HAP-1 (cell line): ENCODE results near the gene CACNA1C.

ENCODE experiments used
- DNase-seq, 2 experiments: peaks; one replicate each; pipeline ENCODE4 v3.0.0-alpha.2; 2016 to 2020; ENCODE audit warnings: low spot score in 2 of 2
- H3K27me3 ChIP-seq: fragments of 250-450 bp; sonication (Bioruptor Pico); 2 replicates; pipeline ENCODE4 v1.5.1; 2020; ENCODE audit warnings: low read depth, mild to moderate bottlenecking, moderate library complexity
- H3K36me3 ChIP-seq: fragments of 250-450 bp; sonication (Bioruptor Pico); replicated peaks from 2 replicates; pipeline ENCODE4 v1.5.1; 2020; ENCODE audit warnings: mild to moderate bottlenecking
- H3K4me1 ChIP-seq: fragments of 250-450 bp; sonication (Bioruptor Pico); 2 replicates; pipeline ENCODE4 v1.5.1; 2020; ENCODE audit warnings: mild to moderate bottlenecking
- H3K4me3 ChIP-seq: fragments of 250-450 bp; sonication (Bioruptor Pico); 2 replicates; pipeline ENCODE4 v1.5.1; 2020; ENCODE audit warnings: mild to moderate bottlenecking, moderate library complexity
- H3K9me3 ChIP-seq: fragments of 250-450 bp; sonication (Bioruptor Pico); 2 replicates; pipeline ENCODE4 v1.5.1; 2020; ENCODE audit warnings: mild to moderate bottlenecking, moderate library complexity
- in situ Hi-C: fragments of 300-500 bp; cut with MboI; formaldehyde crosslinking; loops from 3 replicates; pipeline ENCODE4 v1.14.3; 2020; ENCODE audit warnings: low sequenced_read_pairs, inconsistent platforms, mixed read lengths

Gene CACNA1C

GRCh38 chr12:2018391-2018790 is 34.4 kb upstream of the CACNA1C start:
- 0 out of 2 replicates have a peak, but pooled peaks cover 3% of the 10 kb centered on the region for H3K27me3 ChIP-seq
- no peaks in the 10 kb centered on the region for H3K36me3 ChIP-seq
- H3K4me3 ChIP-seq = no peak overlapping the region
- H3K9me3 ChIP-seq = no peaks in the 10 kb centered on the region
- in situ Hi-C loops = no loop called here
- H3K4me1 ChIP-seq = no peaks in the 10 kb centered on the region
- DNase-seq = no peak

- Histone ChIP-seq H3K27me3 (0 out of 2 replicates have a peak, but pooled peaks cover 3% of the 10 kb centered on the region), H3K4me1 (no peaks in the 10 kb centered on the region), H3K9me3 (no peaks in the 10 kb centered on the region), H3K4me3 (no peak overlapping the region), H3K36me3 (no peaks in the 10 kb centered on the region)
- no peak for DNase-seq
- in situ Hi-C loops = no loop called here
These were observed 33.7 kb upstream of the CACNA1C start for GRCh38 chr12:2019126-2019525.

- H3K36me3 ChIP-seq = no peaks in the 10 kb centered on the region
- no peak overlapping the region for H3K4me3 ChIP-seq
- H3K4me1 ChIP-seq = no peaks in the 10 kb centered on the region
- in situ Hi-C loops = no loop called here
- 0 out of 2 replicates have a peak, but pooled peaks cover 3% of the 10 kb centered on the region for H3K27me3 ChIP-seq
- no peaks in the 10 kb centered on the region for H3K9me3 ChIP-seq
- no peak for DNase-seq
These were observed 32.3 kb upstream of the CACNA1C start for GRCh38 chr12:2020511-2020910.

- in situ Hi-C loops = no loop called here
- no peaks in the 10 kb centered on the region for H3K9me3 ChIP-seq
- DNase-seq = no peak
- H3K27me3 ChIP-seq = peaks cover 18% of the 10 kb centered on the region
- H3K4me1 ChIP-seq = no peaks in the 10 kb centered on the region
- H3K36me3 ChIP-seq = no peaks in the 10 kb centered on the region
- no peak overlapping the region for H3K4me3 ChIP-seq
These were observed 29.4 kb upstream of the CACNA1C start for GRCh38 chr12:2023365-2023764.

- in situ Hi-C loops = no loop called here
- DNase-seq = no peak
- no peaks in the 10 kb centered on the region for H3K4me1 ChIP-seq
- no peaks in the 10 kb centered on the region for H3K36me3 ChIP-seq
- no peak overlapping the region for H3K4me3 ChIP-seq
- no peaks in the 10 kb centered on the region for H3K9me3 ChIP-seq
- H3K27me3 ChIP-seq = peaks cover 28% of the 10 kb centered on the region
These were observed 25.4 kb upstream of the CACNA1C start for GRCh38 chr12:2027351-2027750.

GRCh38 chr12:2029851-2030250 is 22.9 kb upstream of the CACNA1C start:
- H3K4me3 ChIP-seq = no peak overlapping the region
- DNase-seq = no peak
- H3K27me3 ChIP-seq = peaks cover 35% of the 10 kb centered on the region
- H3K9me3 ChIP-seq = no peaks in the 10 kb centered on the region
- no peaks in the 10 kb centered on the region for H3K4me1 ChIP-seq
- H3K36me3 ChIP-seq = no peaks in the 10 kb centered on the region
- in situ Hi-C loops = no loop called here

GRCh38 chr12:2032506-2032905 is 20.3 kb upstream of the CACNA1C start:
- in situ Hi-C loops = no loop called here
- H3K4me3 ChIP-seq = no peak overlapping the region
- peaks cover 3% of the 10 kb centered on the region; the same call in 1 of the 2 replicates for H3K4me1 ChIP-seq
- no peaks in the 10 kb centered on the region for H3K9me3 ChIP-seq
- H3K36me3 ChIP-seq = no peaks in the 10 kb centered on the region
- no peak for DNase-seq
- peaks cover 40% of the 10 kb centered on the region for H3K27me3 ChIP-seq

GRCh38 chr12:2034633-2035430 is 18.0 kb upstream of the CACNA1C start:
- no peaks in the 10 kb centered on the region for H3K36me3 ChIP-seq
- H3K4me3 ChIP-seq = 0 out of 2 replicates have a peak overlapping the region, but pooled peaks have one; percentile 7
- peaks cover 34% of the 10 kb centered on the region for H3K27me3 ChIP-seq
- peak; percentile 76 to 91 for DNase-seq
- H3K4me1 ChIP-seq = peaks cover 3% of the 10 kb centered on the region; the same call in 1 of the 2 replicates
- in situ Hi-C loops = no loop called here
- no peaks in the 10 kb centered on the region for H3K9me3 ChIP-seq

- H3K4me3 ChIP-seq = no peak overlapping the region
- H3K36me3 ChIP-seq = no peaks in the 10 kb centered on the region
- no peak for DNase-seq
- in situ Hi-C loops = no loop called here
- H3K4me1 ChIP-seq = peaks cover 3% of the 10 kb centered on the region; the same call in 1 of the 2 replicates
- H3K9me3 ChIP-seq = no peaks in the 10 kb centered on the region
- H3K27me3 ChIP-seq = peaks cover 34% of the 10 kb centered on the region
These were observed 17.2 kb upstream of the CACNA1C start for GRCh38 chr12:2035431-2036055.

GRCh38 chr12:2039034-2039433 is 13.8 kb upstream of the CACNA1C start:
- Histone ChIP-seq H3K27me3 (peaks cover 24% of the 10 kb centered on the region), H3K9me3 (no peaks in the 10 kb centered on the region)
- in situ Hi-C loops = no loop called here

GRCh38 chr12:2043054-2043453 is 9.7 kb upstream of the CACNA1C start:
- no peaks in the 10 kb centered on the region for H3K36me3 ChIP-seq
- H3K27me3 ChIP-seq = peaks cover 8% of the 10 kb centered on the region
- no peak for DNase-seq
- H3K4me1 ChIP-seq = no peaks in the 10 kb centered on the region
- H3K4me3 ChIP-seq = no peak overlapping the region
- no peaks in the 10 kb centered on the region for H3K9me3 ChIP-seq
- in situ Hi-C loops = no loop called here

More at GRCh38 chr12:2039034-2039433, 13.8 kb upstream of the CACNA1C start:
- Histone ChIP-seq H3K4me1 (peaks cover 3% of the 10 kb centered on the region; the same call in 1 of the 2 replicates), H3K4me3 (no peak overlapping the region), H3K36me3 (no peaks in the 10 kb centered on the region)
- no peak for DNase-seq

GRCh38 chr12:2044165-2044564 is 8.6 kb upstream of the CACNA1C start:
- H3K9me3 ChIP-seq = no peaks in the 10 kb centered on the region
- H3K27me3 ChIP-seq = peaks cover 9% of the 10 kb centered on the region
- in situ Hi-C loops = no loop called here
- H3K4me1 ChIP-seq = no peaks in the 10 kb centered on the region
- no peak for DNase-seq
- H3K36me3 ChIP-seq = no peaks in the 10 kb centered on the region
- no peak overlapping the region for H3K4me3 ChIP-seq

GRCh38 chr12:2046957-2047356 is 5.8 kb upstream of the CACNA1C start:
- H3K4me1 ChIP-seq = no peaks in the 10 kb centered on the region
- in situ Hi-C loops = no loop called here
- H3K27me3 ChIP-seq = peaks cover 23% of the 10 kb centered on the region
- H3K36me3 ChIP-seq = no peaks in the 10 kb centered on the region
- no peaks in the 10 kb centered on the region for H3K9me3 ChIP-seq
- no peak overlapping the region for H3K4me3 ChIP-seq
- DNase-seq = no peak

GRCh38 chr12:2047752-2048151 is 5.0 kb upstream of the CACNA1C start:
- in situ Hi-C loops = no loop called here
- Histone ChIP-seq H3K36me3 (no peaks in the 10 kb centered on the region), H3K9me3 (no peaks in the 10 kb centered on the region), H3K4me3 (no peak overlapping the region), H3K4me1 (no peaks in the 10 kb centered on the region), H3K27me3 (peaks cover 26% of the 10 kb centered on the region)
- no peak for DNase-seq
